Iris pigment epithelial cell (primary cell): ENCODE results near the gene CAP2.
A peak's percentile ranks its signal among the peaks of the same experiment; 100 is the strongest.
"Not testable (repeated sequence)": the region's sequence is repeated elsewhere in the genome, so short reads cannot be mapped to it uniquely, and the experiment has no call there.

Source experiments
- DNase-seq: peaks from one replicate; pipeline ENCODE4 v3.0.0-alpha.2; 2011; ENCODE audit warnings: low read depth

Gene CAP2

GRCh38 chr6:17581282-17581681, 187.9 kb downstream of the CAP2 start:
- not testable (repeated sequence) for DNase-seq

DNA sequence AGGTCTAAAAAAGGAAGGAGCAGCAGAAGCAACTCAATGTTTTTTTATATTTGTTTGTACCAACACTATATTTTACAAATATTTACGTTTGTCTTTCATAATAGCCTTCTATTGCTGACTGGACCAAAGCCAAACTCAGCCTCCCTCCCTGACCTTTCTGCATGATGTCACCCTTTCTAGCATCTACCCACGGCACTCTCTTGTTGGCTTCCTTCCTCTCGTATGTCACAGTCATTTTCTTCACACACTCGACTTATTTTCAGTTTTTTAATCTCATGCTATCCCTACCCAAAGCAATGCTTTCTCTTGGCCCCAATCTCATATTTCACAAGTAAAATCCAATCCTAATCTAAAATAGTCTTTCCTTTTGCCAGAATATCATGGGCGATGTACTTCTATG, 190.4 kb downstream of the CAP2 start:
- peak; percentile 67 for DNase-seq

- peak; percentile 82 for DNase-seq
Measured at GRCh38 chr6:17584241-17584803, 190.9 kb downstream of the CAP2 start.

DNA sequence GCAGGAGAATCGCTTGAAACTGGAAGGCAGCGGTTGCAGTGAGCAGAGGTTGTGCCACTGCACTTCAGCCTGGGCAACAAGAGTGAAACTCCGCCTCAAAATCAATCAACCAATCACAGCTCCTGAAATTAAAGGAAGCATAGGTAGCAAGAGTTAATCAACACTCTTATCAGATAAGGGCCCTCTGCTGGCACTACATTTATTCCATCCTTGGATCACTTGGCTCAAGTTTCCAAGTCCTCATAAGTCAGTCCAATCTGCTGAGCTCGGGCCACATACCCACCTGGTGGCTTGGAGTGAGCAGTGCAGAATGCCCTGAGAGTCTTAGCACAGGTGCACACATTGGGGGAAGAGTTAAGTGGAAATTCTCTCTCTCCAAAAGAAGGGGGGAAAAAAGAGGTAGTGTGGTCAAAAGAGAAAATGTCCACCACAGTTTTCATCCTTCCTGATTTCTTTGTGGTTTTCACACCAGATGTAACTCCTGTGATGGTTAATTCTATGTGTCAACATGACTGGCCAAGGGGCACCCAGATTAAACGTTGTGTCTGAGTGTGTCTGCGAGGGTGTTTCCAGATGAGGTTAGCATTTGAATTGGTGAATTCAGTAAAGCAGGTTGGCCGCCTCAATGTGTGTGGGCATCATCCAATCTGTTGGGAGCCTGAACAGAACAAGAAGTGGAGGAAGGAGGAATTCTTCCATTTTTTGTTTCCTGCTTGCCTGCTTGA, 192.5 kb downstream of the CAP2 start:
- DNase-seq, result peak; percentile 9

DNA sequence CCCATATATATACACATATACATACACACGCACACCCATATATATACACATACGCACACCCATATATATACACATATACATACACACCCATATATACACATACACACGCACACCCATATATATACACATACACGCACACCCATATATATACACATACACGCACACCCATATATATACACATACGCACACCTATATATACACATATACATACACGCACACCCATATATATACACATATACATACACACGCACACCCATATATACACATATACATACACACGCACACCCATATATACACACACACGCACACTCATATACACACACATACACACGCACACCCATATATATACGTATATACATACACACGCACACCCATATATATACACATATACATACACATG, 193.2 kb downstream of the CAP2 start:
- not testable (repeated sequence) for DNase-seq

- DNase-seq, result no peak
Measured at GRCh38 chr6:17588011-17588410, 194.6 kb downstream of the CAP2 start.

GRCh38 chr6:17589406-17590096, 196.2 kb downstream of the CAP2 start:
- DNase-seq, result peak; percentile 91

- DNase-seq, result no peak
Measured at GRCh38 chr6:17591287-17591686, 197.9 kb downstream of the CAP2 start.

DNA sequence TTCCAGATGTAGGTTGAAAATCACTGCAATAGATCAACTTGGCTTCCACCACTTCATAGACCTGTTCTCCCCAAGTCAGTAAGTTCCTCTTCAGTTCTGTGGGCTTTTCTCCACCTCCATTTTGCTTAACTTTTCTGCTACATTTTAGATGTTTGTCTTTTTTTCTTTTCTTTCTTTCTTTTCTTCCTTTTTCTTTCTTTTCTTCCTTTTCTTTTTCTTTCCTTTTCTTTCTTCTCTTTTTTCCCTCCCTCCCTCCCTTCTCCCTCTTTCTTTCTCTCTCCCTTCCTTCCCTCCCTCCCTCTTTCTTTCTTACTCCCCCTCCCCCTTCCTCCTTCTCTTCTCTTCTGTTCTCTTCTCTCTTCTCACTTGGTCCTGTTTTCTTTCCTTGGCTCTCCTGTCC, 199.9 kb downstream of the CAP2 start:
- no peak for DNase-seq

GRCh38 chr6:17596085-17596484, 202.7 kb downstream of the CAP2 start:
- DNase-seq, result no peak

- DNase-seq, result peak; percentile 85
Measured at GRCh38 chr6:17599877-17600526, 206.6 kb downstream of the CAP2 start, which contains the start of gene FAM8A1. Gene FAM8A1 (plus strand): TSS chr6:17600302. CDS start chr6:17600410, 108 bp downstream.

GRCh38 chr6:17600527-17601385, 207.4 kb downstream of the CAP2 start:
- peak; percentile 36 for DNase-seq

GRCh38 chr6:17601386-17601703, 207.9 kb downstream of the CAP2 start:
- no peak for DNase-seq

DNA sequence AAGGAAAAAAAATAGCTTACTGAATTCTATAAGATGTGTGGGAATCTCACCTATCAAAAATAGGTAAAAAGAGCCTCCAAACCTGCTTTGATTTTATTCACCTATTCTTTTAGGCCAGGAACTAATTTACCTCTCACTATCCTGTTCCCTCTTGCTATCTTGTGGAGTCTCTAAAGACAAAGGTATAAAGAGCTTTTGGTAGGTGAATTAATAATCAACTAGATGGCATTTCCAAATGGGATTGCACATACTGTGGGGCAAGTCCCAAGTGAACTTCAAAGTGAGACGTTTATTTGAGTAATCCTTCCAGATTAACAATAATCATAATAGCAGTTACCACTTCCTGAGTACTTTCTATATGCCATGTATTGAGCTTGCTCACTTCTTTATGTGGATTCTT, 209.5 kb downstream of the CAP2 start:
- no peak for DNase-seq

DNA sequence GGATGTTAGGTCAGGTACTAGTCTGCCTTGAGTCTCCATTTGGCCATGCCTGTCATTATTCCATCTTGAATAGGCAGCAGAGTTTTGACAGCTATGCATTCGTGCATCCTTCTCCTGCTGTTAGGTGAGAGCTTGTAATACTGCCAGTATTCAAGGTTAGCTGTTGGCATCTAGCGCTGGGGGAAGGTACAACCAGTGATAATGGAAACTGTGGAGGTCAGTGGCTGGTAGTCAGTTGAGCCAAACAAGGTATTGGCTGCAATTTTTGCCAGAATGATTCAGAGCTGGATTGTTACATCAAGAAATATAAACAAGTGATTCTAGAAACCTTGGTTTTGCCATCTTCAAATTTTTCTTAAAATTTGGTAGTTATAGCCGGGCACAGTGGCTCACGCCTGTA, 213.2 kb downstream of the CAP2 start:
- no peak for DNase-seq
